GM12878 (cell line): ENCODE results near the gene RASAL2. TPM values are rescaled to one million over a fixed set of nuclear protein-coding genes. Genes with fewer than 3 reads are reported as not detected.

Source experiments
- ATAC-seq: fragments of 200-7000 bp; cut with Tn5 transposase; 3 replicates; pipeline ENCODE4 v1.9.1; 2020; ENCODE audit warnings: mild to moderate bottlenecking, moderate library complexity
- BruUV-seq: library from RNA; stranded (reverse); fragments of 400-500 nt; replicated peaks from 2 replicates; lab custom pipeline; 2021; lab: Mats Ljungman, UMichigan
- CTCF ChIA-PET: fragments of 300-600 bp; sonication (Branson Sonifier 250); formaldehyde crosslinking; extraction: SDS; loops from one replicate; lab custom pipeline; 2021; ENCODE audit warnings: inconsistent platforms; lab: Yijun Ruan, JAX
- POLR2A ChIA-PET: fragments of 350-600 bp; formaldehyde crosslinking; extraction: SDS; loops from one replicate; lab custom pipeline; 2021; ENCODE audit warnings: inconsistent platforms; lab: Charles Lee
- RAD21 ChIA-PET: fragments of 300-600 bp; sonication (Branson Sonifier 250); formaldehyde crosslinking; loops from one replicate; lab custom pipeline; 2023; ENCODE audit warnings: antibody characterized with exemption; ENCODE audit not compliant: unreplicated experiment; lab: Charles Lee
- SMC1A ChIA-PET: fragments of 300-600 bp; sonication (Branson Sonifier 250); formaldehyde crosslinking; loops from one replicate; lab custom pipeline; 2023; ENCODE audit not compliant: unreplicated experiment, uncharacterized antibody; lab: Charles Lee
- DNase-seq: peaks from one replicate; pipeline ENCODE4 v3.0.0-alpha.2; 2011; ENCODE audit warnings: low read depth, low spot score
- FAIRE-seq: peaks from 3 replicates; lab custom pipeline; 2011; peaks lifted over from hg19 to GRCh38; lab: Jason Lieb, UNC
- H2AFZ ChIP-seq: 2 replicates; pipeline ENCODE4 v1.6.0; 2011; ENCODE audit warnings: low read depth, low read length, control low read depth; ENCODE audit not compliant: control insufficient read depth
- H3K27ac ChIP-seq: 2 replicates; pipeline ENCODE4 v1.5.1; 2011; ENCODE audit warnings: control low read depth; ENCODE audit not compliant: control insufficient read depth, insufficient read depth
- H3K27me3 ChIP-seq, 2 experiments: replicated peaks in 1 of 2; 2 replicates each; pipeline versions ENCODE4 v1.6.0 to v1.6.1; 2011; ENCODE audit warnings: low read length in 1 of 2; ENCODE audit not compliant: control insufficient read depth in 2 of 2, insufficient read depth in 2 of 2
- H3K36me3 ChIP-seq, 2 experiments: 2 replicates each; pipeline ENCODE4 v1.5.1; 2011; ENCODE audit warnings: low read length in 1 of 2; ENCODE audit not compliant: control insufficient read depth in 2 of 2, insufficient read depth in 2 of 2
- H3K4me1 ChIP-seq: 2 replicates; pipeline ENCODE4 v1.6.1; 2011; ENCODE audit warnings: mild to moderate bottlenecking, low read length, moderate library complexity, mixed read lengths; ENCODE audit not compliant: control insufficient read depth, insufficient read depth
- H3K4me2 ChIP-seq: 2 replicates; pipeline ENCODE4 v1.6.0; 2011; ENCODE audit warnings: control low read depth; ENCODE audit not compliant: control insufficient read depth, insufficient read depth
- H3K4me3 ChIP-seq: fragments of 200-600 bp; sonication (generic); 2 replicates; pipeline ENCODE4 v1.5.1; 2016
- H3K79me2 ChIP-seq: 2 replicates; pipeline ENCODE4 v1.6.0; 2011; ENCODE audit warnings: low read length; ENCODE audit not compliant: control insufficient read depth, insufficient read depth
- H3K9ac ChIP-seq: 2 replicates; pipeline ENCODE4 v1.8.0; 2011; ENCODE audit warnings: low read length, control low read depth, mixed read lengths; ENCODE audit not compliant: control insufficient read depth, insufficient read depth
- H3K9me3 ChIP-seq: replicated peaks from 3 replicates; pipeline ENCODE4 v1.5.1; 2011; ENCODE audit warnings: mild to moderate bottlenecking, low read length; ENCODE audit not compliant: control insufficient read depth, insufficient read depth
- H4K20me1 ChIP-seq: 2 replicates; pipeline ENCODE4 v1.6.0; 2011; ENCODE audit not compliant: control insufficient read depth, insufficient read depth
- BACH1 ChIP-seq: fragments of 450-650 bp; IDR thresholded peaks from 2 replicates; pipeline ENCODE4 v1.6.1; 2017; ENCODE audit warnings: mild to moderate bottlenecking, borderline replicate concordance
- CBX3 ChIP-seq: fragments of 200-600 bp; sonication (generic); IDR thresholded peaks from 2 replicates; pipeline ENCODE4 v1.6.1; 2016; ENCODE audit warnings: low read depth, borderline replicate concordance
- FOXK2 ChIP-seq: fragments of 450-650 bp; IDR thresholded peaks from 2 replicates; pipeline ENCODE4 v1.6.1; 2017; ENCODE audit warnings: mild to moderate bottlenecking, moderate library complexity
- MXI1 ChIP-seq: fragments of 150-350 bp; IDR thresholded peaks from 2 replicates; pipeline ENCODE4 v1.6.1; 2011; ENCODE audit warnings: low read depth, mild to moderate bottlenecking, inconsistent platforms, low read length, improper control_type of control experiment
- SMARCA5 ChIP-seq: fragments of 450-650 bp; IDR thresholded peaks from 2 replicates; pipeline ENCODE4 v1.6.1; 2017; ENCODE audit warnings: mild to moderate bottlenecking
- SUPT20H ChIP-seq: IDR thresholded peaks from 2 replicates; pipeline ENCODE4 v1.6.1; 2011; ENCODE audit warnings: low read depth, mild to moderate bottlenecking, low read length, moderate library complexity, borderline replicate concordance; ENCODE audit not compliant: control insufficient read depth
- ZNF687 ChIP-seq: fragments of 450-650 bp; IDR thresholded peaks from 2 replicates; pipeline ENCODE4 v1.6.1; 2017; ENCODE audit warnings: mild to moderate bottlenecking, moderate library complexity
- WGBS: methylation state at CpG from one replicate; pipeline ENCODE4 v1.1.6; 2016; ENCODE audit warnings: low lambda C conversion rate; ENCODE audit not compliant: insufficient replicate concordance, insufficient coverage; ENCODE audit errors: missing lambda C conversion rate; 5-methylcytosine and 5-hydroxymethylcytosine counted together
- in situ Hi-C: fragments of 300-500 bp; cut with MboI; formaldehyde crosslinking; loops from 9 replicates; pipeline ENCODE4 v1.14.3; 2018; ENCODE audit warnings: mixed read lengths
- intact Hi-C: fragments of 100-400 bp; cut with micrococcal nuclease; formaldehyde crosslinking; loops from one replicate; pipeline ENCODE4 v1.14.2; 2022; ENCODE audit not compliant: unreplicated experiment
- polyA plus RNA-seq, 11 experiments: library from polyadenylated mRNA; depleted of rRNA in 4 of 11; unstranded in 6 of 11; stranded (reverse) in 5 of 11; fragments of >200 nt; fragmentation: Nextera tagmentation in 4 of 11; fragmentation: Illumina TruSeq in 1 of 11; extraction: Ambion mirVana in 4 of 11; extraction: Trizol in 1 of 11; gene quantifications; 1 replicate in 1 of 11; 2 replicates in 10 of 11; pipeline versions ENCODE4 v1.2.1 to v1.2.3, GENCODE V29; 2011 to 2016; ENCODE audit warnings: inconsistent platforms in 2 of 11, missing spikeins in 2 of 11, low read depth in 1 of 11
- total RNA-seq, 4 experiments: library from RNA; depleted of rRNA in 3 of 4; stranded (reverse); fragments of >200 nt in 3 of 4; fragmentation: Illumina TruSeq in 1 of 4; extraction: Trizol in 1 of 4; gene quantifications; 2 replicates each; pipeline versions ENCODE4 v1.2.1 to v1.2.3, GENCODE V29; 2013 to 2021

The RASAL2 gene
- total and polyA plus RNA-seq, 10 of the 15 experiments (the other 5 are each of a cell fraction or from before 2014, with no cell fraction given), result 0.02 to 6.9 (median 0.17) TPM; not detected in 1

GRCh38 chr1:178498896-178499675 lies 405.2 kb downstream of the RASAL2 start:
- intact Hi-C loops (no loop called here), in situ Hi-C loops (no loop called here)
- no peak for TF ChIP-seq SMARCA5
- no peak for TF ChIP-seq FOXK2
- TF ChIP-seq MXI1, result no peak
- no peak for TF ChIP-seq CBX3
- TF ChIP-seq ZNF687, result no peak
- TF ChIP-seq SUPT20H, result no peak
- no peak for TF ChIP-seq BACH1
- ChIA-PET RAD21 (interaction anchor here (3.2 kb wide), 1 partner anchor 188 kb away, joined by 19 read pairs; no protein-coding TSS in a partner anchor), CTCF (interaction anchor here (1.8 to 11.2 kb wide), 3 partner anchors 138 to 199 kb away, joined by 5 to 187 read pairs (median 33); no protein-coding TSS in a partner anchor), SMC1A (interaction anchor here (7.4 kb wide), 1 partner anchor 187 kb away, joined by 73 read pairs; no protein-coding TSS in a partner anchor), POLR2A (no interaction called here)
- no TSS peak for BruUV-seq
- no peak overlapping the region for H3K9ac ChIP-seq
- no peaks in the 10 kb centered on the region for H3K79me2 ChIP-seq
- no peaks in the 10 kb centered on the region for H3K4me1 ChIP-seq
- no peak overlapping the region for H2AFZ ChIP-seq
- no peak for ATAC-seq
- no peak overlapping the region for H3K27ac ChIP-seq
- DNase-seq, result no peak
- H3K27me3 ChIP-seq, result no peaks in the 10 kb centered on the region
- H3K36me3 ChIP-seq, result no peaks in the 10 kb centered on the region
- no peak for FAIRE-seq
- H3K9me3 ChIP-seq, result no peaks in the 10 kb centered on the region
- no peak overlapping the region for H3K4me3 ChIP-seq
- H3K4me2 ChIP-seq, result no peak overlapping the region
- no peaks in the 10 kb centered on the region for H4K20me1 ChIP-seq
- 58% methylated on average over 16 of the region's 16 CpGs for WGBS
